GM12872 (cell line): Measurements from ENCODE around the gene SMU1.

ENCODE experiments used
- TF ChIP-seq, protein P1 (sequence below): IDR thresholded peaks from 3 replicates; pipeline ENCODE4 v1.5.1; 2011; ENCODE audit warnings: low read depth, mild to moderate bottlenecking, low read length, moderate library complexity; ENCODE audit not compliant: insufficient read depth

Gene SMU1

DNA sequence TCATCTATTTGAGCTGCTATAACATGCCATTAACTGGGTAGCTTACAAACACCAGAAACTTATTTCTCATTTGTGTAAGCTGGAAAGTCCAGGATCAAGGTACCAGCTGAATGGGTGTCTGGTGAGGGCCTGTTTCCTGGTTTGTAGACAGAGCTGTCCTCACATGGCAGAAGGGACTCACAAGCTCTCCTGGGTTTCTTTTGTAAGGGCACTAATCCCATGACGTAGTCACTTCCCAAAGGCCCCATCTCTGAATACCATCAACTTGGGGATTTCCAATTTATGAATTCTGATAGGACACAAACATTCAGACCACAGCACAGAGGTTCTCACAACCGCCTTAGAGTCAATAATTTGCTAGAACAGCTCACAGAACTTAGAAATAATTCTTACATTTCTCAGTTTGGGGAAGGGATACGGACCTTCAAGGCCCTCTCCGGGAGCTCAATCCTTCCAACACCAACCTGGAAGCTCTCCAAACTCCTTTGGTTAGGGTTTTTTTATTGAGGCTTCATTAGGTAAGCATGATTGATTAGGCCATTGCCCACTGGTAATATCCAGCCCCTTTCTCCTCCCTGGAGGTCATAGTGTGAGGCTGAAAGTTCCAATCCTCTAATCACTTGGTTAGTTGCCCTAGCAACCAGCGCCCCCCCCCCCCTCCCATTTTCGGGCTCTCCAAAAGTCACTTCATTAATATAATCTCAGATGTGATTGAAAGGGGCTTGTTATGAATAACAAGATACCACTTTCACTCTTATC is 59.0 kb downstream of the SMU1 start:
- TF ChIP-seq, protein P1, sequence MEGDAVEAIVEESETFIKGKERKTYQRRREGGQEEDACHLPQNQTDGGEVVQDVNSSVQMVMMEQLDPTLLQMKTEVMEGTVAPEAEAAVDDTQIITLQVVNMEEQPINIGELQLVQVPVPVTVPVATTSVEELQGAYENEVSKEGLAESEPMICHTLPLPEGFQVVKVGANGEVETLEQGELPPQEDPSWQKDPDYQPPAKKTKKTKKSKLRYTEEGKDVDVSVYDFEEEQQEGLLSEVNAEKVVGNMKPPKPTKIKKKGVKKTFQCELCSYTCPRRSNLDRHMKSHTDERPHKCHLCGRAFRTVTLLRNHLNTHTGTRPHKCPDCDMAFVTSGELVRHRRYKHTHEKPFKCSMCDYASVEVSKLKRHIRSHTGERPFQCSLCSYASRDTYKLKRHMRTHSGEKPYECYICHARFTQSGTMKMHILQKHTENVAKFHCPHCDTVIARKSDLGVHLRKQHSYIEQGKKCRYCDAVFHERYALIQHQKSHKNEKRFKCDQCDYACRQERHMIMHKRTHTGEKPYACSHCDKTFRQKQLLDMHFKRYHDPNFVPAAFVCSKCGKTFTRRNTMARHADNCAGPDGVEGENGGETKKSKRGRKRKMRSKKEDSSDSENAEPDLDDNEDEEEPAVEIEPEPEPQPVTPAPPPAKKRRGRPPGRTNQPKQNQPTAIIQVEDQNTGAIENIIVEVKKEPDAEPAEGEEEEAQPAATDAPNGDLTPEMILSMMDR: no peak

DNA sequence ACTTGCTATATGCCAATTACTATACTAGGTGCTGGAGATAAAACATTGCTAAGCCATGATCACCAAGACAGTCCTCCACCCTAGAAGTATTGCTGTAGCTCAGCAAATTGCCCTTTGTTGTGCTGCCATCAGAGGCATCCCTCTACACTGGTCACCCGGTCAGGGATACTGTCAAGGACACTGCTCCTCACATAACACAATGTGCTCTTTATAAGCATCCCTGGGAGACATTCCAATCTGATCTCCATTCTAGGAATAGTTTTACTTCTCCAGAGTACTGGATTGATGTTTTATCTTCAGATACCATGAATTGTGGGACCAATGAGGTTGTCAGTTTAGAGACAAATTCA is 61.8 kb downstream of the SMU1 start:
- TF ChIP-seq, protein P1: no peak

DNA sequence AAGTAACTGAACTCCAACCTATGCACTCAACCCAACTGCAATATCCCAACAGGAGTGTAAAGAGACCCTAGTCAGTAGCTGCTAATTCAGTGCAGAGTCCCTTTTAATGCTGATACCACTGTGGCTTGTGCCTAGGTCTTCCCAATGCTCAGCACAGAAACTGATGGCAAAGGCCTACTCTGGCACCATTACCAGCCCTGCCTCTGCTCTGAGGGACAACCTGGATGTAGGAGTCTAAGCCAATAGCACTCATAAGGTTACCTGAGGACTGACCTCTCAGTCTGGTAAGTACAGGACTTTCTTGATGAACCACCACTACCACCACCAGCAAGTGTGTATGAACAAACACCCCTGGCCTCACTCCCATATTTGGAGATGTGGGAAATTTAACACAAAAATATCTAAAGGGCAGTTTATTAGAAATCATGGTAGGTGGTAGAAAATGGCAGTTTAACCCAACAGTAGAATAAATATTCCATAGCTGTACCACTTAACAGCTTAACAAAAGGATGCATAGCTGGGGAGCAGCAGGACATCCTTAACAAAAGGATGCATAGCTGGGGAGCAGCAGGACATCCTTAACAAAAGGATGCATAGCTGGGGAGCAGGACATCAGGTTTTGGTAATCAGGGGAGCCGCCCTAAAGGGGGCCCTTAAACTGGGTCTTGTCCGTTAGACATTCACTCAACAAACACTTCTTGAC is 62.4 kb downstream of the SMU1 start:
- TF ChIP-seq, protein P1: no peak

DNA sequence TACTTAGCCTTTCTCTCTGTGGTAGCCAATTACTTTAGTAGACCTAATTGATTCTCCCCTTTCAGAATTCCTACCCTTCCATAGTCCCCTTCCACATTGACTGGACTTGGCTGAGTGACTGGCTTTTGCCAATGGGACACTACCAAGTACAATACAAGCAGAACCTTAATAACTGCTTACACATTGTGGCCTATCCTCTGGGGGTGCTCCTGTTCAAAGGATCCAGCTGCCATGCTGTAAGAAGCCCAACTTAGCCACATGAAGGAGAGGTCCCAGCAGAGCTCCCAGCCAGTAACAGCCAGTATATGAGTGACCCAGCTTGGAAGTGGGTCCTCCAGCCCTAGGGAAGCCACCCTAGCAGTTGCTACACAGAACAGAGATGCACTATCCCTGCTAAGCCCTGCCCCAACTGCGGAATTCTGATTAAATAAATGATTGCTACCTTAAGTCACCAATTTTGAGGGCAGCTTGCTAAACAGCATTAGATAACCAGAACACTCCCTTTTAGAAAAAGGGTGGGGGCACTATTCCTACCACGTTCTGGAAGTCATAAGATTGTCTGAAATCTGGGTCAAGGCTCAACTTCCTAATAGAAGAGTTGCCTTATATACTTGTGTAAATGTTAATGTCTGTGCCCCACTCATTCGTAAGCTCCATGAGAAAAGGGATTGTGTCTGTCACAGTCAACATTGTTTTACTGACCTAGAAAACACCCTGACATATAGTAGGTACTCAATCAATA is 64.0 kb downstream of the SMU1 start:
- TF ChIP-seq, protein P1: no peak

DNA sequence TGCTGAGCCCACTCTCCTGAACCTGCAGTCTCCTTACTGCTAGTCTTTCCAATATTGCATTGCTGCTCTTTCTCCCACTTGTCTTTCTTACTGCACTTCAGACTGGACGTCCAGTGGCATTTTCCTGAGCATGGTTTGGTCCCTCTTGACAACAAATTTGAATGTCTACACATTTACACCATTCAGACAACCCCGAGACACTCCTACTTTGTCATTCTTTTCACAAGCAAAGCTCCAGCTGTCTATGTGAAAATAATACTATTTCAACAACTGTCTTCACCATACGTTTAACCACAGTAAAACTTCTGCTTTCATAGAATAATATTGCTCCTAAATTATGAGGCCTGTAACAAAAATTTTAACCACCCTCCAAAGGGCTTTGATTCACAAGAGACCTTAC is 64.6 kb downstream of the SMU1 start:
- TF ChIP-seq, protein P1: no peak

DNA sequence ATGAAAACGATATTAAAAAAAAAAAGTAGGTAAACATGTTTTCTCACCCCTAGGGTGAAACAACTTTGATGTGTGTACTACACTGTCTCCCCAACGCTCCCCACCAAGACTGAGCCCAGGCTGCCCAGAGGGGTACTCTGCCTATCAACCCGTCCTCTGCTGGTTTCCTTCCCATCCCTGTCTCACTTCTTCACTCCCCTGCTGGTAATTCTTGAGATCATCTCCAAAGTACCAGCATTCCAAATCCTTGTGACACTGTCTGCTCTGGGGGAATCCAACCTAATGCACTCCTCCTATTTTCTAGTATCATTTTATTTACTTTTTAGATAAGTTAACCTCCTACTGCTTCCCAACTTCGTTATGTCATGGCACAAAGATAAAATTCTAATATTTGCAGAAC is 68.7 kb downstream of the SMU1 start:
- TF ChIP-seq, protein P1: no peak

DNA sequence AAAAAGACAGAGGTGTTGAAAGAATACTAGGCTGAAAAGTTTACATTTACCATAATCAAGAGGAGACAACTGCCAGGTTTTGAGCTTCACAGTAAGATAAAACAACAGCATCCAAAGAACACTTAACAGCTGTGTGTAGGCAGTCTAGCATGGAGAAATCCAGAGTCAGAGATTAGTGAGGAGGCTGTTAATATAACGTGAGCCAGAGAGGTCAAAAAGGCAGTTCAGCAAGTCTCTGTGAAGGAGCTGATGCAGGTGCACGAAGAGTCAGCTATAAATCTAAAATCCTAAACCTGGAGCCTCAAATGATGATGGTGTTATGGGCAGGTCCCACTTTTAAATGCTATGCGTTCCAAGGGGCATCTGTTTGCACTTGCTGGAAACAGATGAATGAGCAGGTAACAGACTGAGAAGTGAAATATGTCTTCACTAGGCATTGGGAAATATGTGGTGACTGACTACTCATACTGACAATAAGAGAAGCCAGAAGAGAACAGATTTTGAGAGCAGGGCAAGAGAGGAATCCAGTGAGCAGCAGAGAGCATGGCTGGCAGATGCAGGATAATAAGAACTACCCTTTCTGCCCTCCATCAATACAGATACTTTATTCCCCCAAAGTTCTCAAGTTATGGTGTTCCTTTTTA is 83.8 kb downstream of the SMU1 start:
- TF ChIP-seq, protein P1: no peak
